K562 (cell line): ENCODE results near the gene BPTF. TPM values are rescaled to one million over a fixed set of nuclear protein-coding genes. Genes with fewer than 3 reads are reported as not detected.

Source experiments
- HCFC1 ChIP-seq: IDR thresholded peaks from 2 replicates; pipeline ENCODE4 v1.6.1; 2012; ENCODE audit warnings: low read depth, low read length, improper control_type of control experiment
- ZFP30 ChIP-seq: fragments of 250-450 bp; sonication (Bioruptor Pico); IDR thresholded peaks from 2 replicates; pipeline ENCODE4 v1.8.0; 2022; ENCODE audit warnings: moderate library complexity, mild to moderate bottlenecking, inconsistent platforms, borderline replicate concordance
- polyA plus RNA-seq, 8 experiments: library from polyadenylated mRNA; depleted of rRNA in 4 of 8; stranded (reverse) in 5 of 8; unstranded in 3 of 8; fragments of >200 nt; fragmentation: Nextera tagmentation in 2 of 8; fragmentation: Illumina TruSeq in 1 of 8; extraction: Ambion mirVana in 2 of 8; extraction: Trizol in 1 of 8; gene quantifications; 2 replicates each; pipeline versions ENCODE4 v1.2.1 to v1.2.3, GENCODE V29; 2011 to 2014; ENCODE audit warnings: inconsistent platforms in 1 of 8, missing spikeins in 1 of 8
- total RNA-seq, 7 experiments: library from RNA; depleted of rRNA in 6 of 7; stranded (reverse); fragments of >200 nt in 6 of 7; fragmentation: Illumina TruSeq in 2 of 7; extraction: Trizol in 2 of 7; gene quantifications; 2 replicates each; pipeline versions ENCODE4 v1.2.1 to v1.2.3, GENCODE V29; 2011 to 2021; ENCODE audit warnings: low replicate concordance in 1 of 7
- TF ChIP-seq, protein P1 (sequence below): fragments of 450-650 bp; IDR thresholded peaks from 2 replicates; pipeline ENCODE4 v1.6.1; 2016; ENCODE audit warnings: mild to moderate bottlenecking, moderate library complexity
- TF ChIP-seq, protein P2 (sequence below): sonication (generic); formaldehyde crosslinking; IDR thresholded peaks from 2 replicates; pipeline ENCODE4 v1.8.0; 2023; ENCODE audit warnings: missing genetic modification reagents, mild to moderate bottlenecking, borderline replicate concordance
- TF ChIP-seq, protein P3 (sequence below): fragments of 150-350 bp; IDR thresholded peaks from 2 replicates; pipeline ENCODE4 v1.6.1; 2014; ENCODE audit warnings: low read depth, mild to moderate bottlenecking, low read length, borderline replicate concordance

The BPTF gene
- total and polyA plus RNA-seq, 9 of the 15 experiments (the other 6 are each of a cell fraction or from before 2014, with no cell fraction given), result 12.5 to 52.1 (median 26.9) TPM

DNA sequence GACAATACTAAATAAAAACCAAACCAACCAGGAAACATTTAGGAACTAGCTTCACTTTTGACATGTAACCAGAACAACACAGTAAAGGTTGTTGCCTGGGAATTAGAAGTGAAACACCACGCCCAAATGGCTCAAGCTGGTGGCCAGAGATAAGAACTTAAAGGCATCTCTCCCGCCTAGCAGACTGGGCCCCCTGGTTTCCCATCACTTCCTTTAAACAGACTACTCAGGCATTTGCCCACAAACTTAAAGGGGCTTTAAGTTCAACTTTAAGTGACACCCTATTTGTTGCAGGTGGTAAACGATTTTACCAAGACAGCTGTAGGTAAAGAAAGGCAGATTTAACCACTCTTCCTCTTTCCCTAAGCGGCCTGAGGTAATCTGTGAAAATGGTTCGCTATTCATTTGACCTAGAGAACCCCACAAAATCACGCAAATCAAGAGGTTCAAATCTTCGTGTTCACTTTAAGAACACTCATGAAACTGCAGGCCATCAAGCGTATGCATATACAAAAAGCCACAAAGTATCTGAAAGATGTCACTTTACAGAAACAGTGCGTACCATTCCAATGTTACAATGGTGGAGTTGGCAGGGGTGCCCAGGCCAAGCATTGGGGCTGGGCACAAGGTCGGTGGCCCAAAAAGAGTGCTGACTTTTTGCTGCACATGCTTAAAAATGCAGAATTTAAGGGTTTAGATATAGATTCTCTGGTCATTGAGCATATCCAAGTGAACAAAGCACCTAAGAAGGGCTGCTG, 40.8 kb upstream of the BPTF start (continued):
- TF ChIP-seq, protein P1, sequence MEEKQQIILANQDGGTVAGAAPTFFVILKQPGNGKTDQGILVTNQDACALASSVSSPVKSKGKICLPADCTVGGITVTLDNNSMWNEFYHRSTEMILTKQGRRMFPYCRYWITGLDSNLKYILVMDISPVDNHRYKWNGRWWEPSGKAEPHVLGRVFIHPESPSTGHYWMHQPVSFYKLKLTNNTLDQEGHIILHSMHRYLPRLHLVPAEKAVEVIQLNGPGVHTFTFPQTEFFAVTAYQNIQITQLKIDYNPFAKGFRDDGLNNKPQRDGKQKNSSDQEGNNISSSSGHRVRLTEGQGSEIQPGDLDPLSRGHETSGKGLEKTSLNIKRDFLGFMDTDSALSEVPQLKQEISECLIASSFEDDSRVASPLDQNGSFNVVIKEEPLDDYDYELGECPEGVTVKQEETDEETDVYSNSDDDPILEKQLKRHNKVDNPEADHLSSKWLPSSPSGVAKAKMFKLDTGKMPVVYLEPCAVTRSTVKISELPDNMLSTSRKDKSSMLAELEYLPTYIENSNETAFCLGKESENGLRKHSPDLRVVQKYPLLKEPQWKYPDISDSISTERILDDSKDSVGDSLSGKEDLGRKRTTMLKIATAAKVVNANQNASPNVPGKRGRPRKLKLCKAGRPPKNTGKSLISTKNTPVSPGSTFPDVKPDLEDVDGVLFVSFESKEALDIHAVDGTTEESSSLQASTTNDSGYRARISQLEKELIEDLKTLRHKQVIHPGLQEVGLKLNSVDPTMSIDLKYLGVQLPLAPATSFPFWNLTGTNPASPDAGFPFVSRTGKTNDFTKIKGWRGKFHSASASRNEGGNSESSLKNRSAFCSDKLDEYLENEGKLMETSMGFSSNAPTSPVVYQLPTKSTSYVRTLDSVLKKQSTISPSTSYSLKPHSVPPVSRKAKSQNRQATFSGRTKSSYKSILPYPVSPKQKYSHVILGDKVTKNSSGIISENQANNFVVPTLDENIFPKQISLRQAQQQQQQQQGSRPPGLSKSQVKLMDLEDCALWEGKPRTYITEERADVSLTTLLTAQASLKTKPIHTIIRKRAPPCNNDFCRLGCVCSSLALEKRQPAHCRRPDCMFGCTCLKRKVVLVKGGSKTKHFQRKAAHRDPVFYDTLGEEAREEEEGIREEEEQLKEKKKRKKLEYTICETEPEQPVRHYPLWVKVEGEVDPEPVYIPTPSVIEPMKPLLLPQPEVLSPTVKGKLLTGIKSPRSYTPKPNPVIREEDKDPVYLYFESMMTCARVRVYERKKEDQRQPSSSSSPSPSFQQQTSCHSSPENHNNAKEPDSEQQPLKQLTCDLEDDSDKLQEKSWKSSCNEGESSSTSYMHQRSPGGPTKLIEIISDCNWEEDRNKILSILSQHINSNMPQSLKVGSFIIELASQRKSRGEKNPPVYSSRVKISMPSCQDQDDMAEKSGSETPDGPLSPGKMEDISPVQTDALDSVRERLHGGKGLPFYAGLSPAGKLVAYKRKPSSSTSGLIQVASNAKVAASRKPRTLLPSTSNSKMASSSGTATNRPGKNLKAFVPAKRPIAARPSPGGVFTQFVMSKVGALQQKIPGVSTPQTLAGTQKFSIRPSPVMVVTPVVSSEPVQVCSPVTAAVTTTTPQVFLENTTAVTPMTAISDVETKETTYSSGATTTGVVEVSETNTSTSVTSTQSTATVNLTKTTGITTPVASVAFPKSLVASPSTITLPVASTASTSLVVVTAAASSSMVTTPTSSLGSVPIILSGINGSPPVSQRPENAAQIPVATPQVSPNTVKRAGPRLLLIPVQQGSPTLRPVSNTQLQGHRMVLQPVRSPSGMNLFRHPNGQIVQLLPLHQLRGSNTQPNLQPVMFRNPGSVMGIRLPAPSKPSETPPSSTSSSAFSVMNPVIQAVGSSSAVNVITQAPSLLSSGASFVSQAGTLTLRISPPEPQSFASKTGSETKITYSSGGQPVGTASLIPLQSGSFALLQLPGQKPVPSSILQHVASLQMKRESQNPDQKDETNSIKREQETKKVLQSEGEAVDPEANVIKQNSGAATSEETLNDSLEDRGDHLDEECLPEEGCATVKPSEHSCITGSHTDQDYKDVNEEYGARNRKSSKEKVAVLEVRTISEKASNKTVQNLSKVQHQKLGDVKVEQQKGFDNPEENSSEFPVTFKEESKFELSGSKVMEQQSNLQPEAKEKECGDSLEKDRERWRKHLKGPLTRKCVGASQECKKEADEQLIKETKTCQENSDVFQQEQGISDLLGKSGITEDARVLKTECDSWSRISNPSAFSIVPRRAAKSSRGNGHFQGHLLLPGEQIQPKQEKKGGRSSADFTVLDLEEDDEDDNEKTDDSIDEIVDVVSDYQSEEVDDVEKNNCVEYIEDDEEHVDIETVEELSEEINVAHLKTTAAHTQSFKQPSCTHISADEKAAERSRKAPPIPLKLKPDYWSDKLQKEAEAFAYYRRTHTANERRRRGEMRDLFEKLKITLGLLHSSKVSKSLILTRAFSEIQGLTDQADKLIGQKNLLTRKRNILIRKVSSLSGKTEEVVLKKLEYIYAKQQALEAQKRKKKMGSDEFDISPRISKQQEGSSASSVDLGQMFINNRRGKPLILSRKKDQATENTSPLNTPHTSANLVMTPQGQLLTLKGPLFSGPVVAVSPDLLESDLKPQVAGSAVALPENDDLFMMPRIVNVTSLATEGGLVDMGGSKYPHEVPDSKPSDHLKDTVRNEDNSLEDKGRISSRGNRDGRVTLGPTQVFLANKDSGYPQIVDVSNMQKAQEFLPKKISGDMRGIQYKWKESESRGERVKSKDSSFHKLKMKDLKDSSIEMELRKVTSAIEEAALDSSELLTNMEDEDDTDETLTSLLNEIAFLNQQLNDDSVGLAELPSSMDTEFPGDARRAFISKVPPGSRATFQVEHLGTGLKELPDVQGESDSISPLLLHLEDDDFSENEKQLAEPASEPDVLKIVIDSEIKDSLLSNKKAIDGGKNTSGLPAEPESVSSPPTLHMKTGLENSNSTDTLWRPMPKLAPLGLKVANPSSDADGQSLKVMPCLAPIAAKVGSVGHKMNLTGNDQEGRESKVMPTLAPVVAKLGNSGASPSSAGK, result no peak
- TF ChIP-seq HCFC1, result no peak
- TF ChIP-seq ZFP30 (CRISPR knock-in tag), result no peak
- TF ChIP-seq, protein P2, sequence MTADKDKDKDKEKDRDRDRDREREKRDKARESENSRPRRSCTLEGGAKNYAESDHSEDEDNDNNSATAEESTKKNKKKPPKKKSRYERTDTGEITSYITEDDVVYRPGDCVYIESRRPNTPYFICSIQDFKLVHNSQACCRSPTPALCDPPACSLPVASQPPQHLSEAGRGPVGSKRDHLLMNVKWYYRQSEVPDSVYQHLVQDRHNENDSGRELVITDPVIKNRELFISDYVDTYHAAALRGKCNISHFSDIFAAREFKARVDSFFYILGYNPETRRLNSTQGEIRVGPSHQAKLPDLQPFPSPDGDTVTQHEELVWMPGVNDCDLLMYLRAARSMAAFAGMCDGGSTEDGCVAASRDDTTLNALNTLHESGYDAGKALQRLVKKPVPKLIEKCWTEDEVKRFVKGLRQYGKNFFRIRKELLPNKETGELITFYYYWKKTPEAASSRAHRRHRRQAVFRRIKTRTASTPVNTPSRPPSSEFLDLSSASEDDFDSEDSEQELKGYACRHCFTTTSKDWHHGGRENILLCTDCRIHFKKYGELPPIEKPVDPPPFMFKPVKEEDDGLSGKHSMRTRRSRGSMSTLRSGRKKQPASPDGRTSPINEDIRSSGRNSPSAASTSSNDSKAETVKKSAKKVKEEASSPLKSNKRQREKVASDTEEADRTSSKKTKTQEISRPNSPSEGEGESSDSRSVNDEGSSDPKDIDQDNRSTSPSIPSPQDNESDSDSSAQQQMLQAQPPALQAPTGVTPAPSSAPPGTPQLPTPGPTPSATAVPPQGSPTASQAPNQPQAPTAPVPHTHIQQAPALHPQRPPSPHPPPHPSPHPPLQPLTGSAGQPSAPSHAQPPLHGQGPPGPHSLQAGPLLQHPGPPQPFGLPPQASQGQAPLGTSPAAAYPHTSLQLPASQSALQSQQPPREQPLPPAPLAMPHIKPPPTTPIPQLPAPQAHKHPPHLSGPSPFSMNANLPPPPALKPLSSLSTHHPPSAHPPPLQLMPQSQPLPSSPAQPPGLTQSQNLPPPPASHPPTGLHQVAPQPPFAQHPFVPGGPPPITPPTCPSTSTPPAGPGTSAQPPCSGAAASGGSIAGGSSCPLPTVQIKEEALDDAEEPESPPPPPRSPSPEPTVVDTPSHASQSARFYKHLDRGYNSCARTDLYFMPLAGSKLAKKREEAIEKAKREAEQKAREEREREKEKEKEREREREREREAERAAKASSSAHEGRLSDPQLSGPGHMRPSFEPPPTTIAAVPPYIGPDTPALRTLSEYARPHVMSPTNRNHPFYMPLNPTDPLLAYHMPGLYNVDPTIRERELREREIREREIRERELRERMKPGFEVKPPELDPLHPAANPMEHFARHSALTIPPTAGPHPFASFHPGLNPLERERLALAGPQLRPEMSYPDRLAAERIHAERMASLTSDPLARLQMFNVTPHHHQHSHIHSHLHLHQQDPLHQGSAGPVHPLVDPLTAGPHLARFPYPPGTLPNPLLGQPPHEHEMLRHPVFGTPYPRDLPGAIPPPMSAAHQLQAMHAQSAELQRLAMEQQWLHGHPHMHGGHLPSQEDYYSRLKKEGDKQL (CRISPR knock-in tag), result no peak
- TF ChIP-seq, protein P3, sequence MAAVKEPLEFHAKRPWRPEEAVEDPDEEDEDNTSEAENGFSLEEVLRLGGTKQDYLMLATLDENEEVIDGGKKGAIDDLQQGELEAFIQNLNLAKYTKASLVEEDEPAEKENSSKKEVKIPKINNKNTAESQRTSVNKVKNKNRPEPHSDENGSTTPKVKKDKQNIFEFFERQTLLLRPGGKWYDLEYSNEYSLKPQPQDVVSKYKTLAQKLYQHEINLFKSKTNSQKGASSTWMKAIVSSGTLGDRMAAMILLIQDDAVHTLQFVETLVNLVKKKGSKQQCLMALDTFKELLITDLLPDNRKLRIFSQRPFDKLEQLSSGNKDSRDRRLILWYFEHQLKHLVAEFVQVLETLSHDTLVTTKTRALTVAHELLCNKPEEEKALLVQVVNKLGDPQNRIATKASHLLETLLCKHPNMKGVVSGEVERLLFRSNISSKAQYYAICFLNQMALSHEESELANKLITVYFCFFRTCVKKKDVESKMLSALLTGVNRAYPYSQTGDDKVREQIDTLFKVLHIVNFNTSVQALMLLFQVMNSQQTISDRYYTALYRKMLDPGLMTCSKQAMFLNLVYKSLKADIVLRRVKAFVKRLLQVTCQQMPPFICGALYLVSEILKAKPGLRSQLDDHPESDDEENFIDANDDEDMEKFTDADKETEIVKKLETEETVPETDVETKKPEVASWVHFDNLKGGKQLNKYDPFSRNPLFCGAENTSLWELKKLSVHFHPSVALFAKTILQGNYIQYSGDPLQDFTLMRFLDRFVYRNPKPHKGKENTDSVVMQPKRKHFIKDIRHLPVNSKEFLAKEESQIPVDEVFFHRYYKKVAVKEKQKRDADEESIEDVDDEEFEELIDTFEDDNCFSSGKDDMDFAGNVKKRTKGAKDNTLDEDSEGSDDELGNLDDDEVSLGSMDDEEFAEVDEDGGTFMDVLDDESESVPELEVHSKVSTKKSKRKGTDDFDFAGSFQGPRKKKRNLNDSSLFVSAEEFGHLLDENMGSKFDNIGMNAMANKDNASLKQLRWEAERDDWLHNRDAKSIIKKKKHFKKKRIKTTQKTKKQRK, result no peak
